ENCODE measurements around the gene ATP6V0A1.
"Not testable (repeated sequence)": the region's sequence is repeated elsewhere in the genome, so short reads cannot be mapped to it uniquely, and the experiment has no call there.

The ATP6V0A1 gene

GRCh38 chr17:42458497-42459255 is at the start of gene ATP6V0A1:
ATP6V0A1 (plus strand) TSS chr17:42458878; CDS start chr17:42460895, 2,017 bp downstream.
- peak; percentile 86 for DNase-seq (ENCODE audit: extremely low spot score, insufficient read length, low read depth)
- peak; percentile 84 for FAIRE-seq

GRCh38 chr17:42409523-42410318 is 49.0 kb upstream of the ATP6V0A1 start:
- no peak for DNase-seq (ENCODE audit: extremely low spot score, insufficient read length, low read depth)
- no peak for FAIRE-seq

GRCh38 chr17:42410319-42410685 is 48.4 kb upstream of the ATP6V0A1 start:
- DNase-seq (ENCODE audit: extremely low spot score, insufficient read length, low read depth) (no peak), FAIRE-seq (no peak)

DNA sequence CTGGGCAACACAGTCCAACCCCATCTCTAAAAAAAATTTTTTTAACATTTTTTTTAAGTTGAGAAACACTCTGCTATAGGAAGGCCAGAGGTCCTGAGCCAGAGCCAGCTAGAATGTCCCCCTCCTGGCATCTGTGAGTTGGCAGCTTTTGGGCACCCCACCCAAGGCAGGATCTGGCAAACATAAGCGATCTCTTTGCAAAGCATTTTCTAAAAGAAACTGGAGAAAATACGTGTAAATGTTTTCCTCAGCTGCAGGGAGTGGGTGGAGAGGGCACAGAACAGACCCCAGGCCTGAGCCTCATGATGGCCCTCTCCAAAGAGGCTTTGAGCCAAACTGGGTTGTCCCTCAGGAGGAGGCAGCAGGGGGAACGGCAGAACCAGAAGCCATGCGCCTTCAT is 47.3 kb upstream of the ATP6V0A1 start:
- no peak for FAIRE-seq
- no peak for DNase-seq (ENCODE audit: extremely low spot score, insufficient read length, low read depth)

DNA sequence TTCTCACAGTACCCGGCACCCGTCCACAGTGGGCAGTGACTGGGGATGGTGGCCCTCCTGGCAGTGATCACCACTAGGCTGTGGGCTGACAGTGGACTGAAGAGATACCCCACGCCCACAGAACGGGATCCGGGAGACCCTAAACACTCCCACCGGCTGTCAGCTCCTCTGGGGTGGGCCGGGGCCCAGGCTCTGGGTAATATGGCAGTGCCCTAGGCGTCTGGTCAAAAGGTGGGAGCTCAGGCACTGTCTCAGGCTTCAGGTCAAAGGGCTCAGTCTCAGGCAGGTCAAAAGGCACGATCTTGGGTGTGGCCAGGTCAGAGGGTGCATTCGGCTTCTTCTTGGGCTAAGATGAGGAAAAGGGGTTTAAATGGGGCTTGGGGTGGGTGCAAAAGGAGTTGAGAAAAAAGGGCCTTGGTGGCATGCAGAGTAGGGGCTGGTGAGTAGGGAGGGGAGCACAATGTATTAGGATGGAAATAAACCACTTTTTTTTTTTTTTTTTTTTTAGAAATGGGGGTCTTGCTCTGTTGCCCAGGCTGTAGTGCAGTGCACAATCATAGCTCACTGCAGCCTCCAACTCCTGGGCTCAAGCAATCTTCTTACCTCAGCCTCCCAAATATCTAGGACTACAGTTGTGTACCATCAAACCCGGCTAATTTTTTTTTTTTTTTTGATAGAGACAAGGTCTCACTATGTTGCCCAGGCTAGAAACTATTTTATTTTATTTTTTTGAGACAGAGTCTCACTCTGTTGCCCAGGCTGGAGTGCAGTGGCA is 46.6 kb upstream of the ATP6V0A1 start:
- no peak for DNase-seq (ENCODE audit: extremely low spot score, insufficient read length, low read depth)
- FAIRE-seq: no peak

- DNase-seq (ENCODE audit: extremely low spot score, insufficient read length, low read depth): no peak
- FAIRE-seq: no peak
These were observed 45.1 kb upstream of the ATP6V0A1 start for GRCh38 chr17:42413464-42414040.

DNA sequence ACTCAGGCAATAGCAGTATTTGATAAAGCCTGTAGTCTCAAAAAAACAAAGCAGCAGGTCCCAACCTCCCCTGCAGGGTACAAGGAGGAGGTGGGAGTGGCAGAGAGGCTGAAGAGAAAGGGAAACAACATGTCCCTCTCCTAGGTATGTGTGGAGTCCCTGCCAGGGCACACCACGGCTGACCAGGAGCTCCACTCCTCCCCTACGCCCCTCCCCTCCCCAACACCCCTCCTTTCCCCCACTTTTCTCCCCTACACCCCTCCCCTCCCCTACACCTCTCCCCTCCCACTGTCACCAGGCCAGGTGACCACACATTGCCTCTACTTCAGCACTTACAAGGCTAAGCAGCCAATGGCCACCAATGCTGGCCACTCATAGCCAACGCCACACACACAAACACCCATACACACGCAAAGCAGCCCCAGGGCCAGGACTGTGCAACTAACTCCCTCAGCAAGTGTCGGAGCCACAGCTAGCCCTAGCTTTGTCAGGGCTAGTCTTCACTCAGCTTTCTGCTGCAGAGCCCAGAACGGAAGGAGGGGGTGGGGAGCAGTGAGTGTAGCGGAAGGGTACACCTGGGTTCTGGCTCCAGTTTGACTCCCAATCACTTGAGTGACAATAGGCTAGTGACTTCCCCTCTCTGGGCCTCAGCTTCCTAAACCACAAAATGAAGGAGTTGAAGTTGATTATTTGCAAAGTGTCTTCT is 43.8 kb upstream of the ATP6V0A1 start:
- peak; percentile 12 for FAIRE-seq
- no peak for DNase-seq (ENCODE audit: extremely low spot score, insufficient read length, low read depth)

DNA sequence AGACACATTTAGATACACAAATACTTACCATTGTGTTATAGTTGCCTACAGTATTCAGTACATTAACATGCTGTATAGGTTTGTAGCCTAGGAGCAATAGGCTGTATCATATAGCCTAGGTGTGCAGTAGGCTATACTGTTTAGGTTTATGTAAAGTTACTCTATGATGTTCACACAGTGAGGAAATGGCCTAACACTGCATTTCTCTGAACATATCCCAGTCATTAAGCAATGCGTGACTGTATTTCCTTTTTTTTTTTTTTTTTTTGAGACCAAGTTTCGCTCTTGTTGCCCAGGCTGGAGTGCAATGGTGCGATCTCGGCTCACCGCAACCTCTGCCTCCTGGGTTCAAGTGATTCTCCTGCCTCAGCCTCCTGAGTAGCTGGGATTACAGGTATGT is 40.7 kb upstream of the ATP6V0A1 start:
- not testable (repeated sequence) for DNase-seq (ENCODE audit: extremely low spot score, insufficient read length, low read depth); FAIRE-seq

GRCh38 chr17:42421136-42421506 is 37.6 kb upstream of the ATP6V0A1 start:
- DNase-seq (ENCODE audit: extremely low spot score, insufficient read length, low read depth) (no peak), FAIRE-seq (no peak)

DNA sequence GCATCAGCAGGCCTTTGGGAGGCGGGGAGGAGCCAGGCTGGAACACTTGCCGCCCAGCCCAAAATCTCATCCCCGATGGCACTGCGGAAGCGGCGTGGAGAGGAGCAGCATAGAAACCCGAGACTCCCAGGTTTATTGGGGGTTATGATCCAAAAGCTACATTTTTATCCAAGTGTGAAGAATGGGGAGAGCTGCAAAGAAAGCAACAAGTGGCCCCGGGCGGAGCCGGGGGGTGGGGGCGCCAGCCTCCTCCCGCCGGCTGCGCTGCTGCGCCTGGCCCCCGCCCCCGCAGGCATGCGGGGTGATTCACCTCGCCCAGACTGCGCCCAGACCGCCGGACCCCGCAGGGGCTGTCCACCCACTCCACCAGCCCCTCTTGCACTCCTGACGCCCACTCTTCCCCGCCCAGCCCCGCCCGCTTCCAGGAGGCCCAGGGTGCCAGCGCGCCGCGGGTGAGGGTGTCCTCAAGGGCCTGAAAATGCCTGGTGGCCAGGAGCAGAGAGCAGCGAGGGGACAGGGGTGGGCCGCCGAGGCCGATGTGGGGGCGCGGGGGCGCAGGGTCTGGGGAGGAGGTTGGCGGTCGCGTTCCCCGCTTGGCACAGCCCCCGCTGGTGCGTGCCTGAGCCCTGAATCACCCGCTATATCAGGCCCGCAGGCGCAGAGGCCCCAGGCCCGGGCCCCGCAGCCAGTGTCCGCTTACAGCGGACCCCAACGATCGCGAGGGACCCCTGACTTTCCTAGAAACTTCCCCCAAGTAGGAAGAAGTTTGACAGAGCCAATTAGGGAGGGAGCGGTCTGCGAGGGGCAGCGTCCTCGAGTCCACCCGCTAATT is 37.0 kb upstream of the ATP6V0A1 start:
- DNase-seq (ENCODE audit: extremely low spot score, insufficient read length, low read depth): no peak
- no peak for FAIRE-seq

GRCh38 chr17:42422412-42422957 is 36.2 kb upstream of the ATP6V0A1 start:
- DNase-seq (ENCODE audit: extremely low spot score, insufficient read length, low read depth): no peak
- FAIRE-seq: no peak

DNA sequence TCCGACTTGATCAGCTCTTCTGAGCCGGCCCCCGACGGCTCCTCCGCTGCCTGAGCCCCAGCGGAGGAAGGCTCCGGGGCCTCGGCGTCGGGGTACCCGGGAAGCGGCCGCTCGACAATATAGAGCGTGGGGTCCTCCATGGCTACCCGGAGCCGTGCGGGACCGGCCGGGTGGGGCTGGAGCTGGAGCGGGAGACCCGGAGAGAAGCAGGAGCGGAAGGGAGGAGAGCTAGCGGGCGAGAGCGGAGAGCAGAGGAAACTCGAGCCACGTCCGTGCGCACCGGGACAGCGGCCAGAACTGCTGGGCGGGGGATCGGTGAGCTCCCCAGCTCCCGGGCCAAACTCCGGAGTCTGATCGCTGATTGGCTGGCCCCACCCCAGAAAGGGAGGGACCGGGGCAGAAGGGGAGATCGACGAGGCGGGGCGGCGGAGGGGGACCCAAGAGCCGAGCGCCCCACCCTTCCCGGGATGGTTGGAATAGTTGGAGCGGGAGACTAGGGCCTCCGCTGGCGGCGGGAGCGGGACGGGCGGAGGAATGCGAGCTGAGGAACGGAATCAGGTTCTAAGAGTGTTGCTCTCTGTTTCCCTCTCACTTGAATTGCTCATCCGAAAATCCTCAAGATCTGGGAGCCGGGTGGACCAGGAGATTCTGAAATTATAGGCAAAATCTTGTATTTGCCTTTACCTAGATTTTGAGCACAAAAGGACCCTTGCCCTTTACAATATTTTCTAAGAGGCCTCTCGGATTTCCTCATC is 35.5 kb upstream of the ATP6V0A1 start, which contains the start of gene CAVIN1:
Gene CAVIN1, minus strand, starts transcription at position 299 of the 755 bp plus-strand sequence. Its CDS starts 159 bp downstream, at position 140.
- no peak for DNase-seq (ENCODE audit: extremely low spot score, insufficient read length, low read depth)
- FAIRE-seq: no peak

DNA sequence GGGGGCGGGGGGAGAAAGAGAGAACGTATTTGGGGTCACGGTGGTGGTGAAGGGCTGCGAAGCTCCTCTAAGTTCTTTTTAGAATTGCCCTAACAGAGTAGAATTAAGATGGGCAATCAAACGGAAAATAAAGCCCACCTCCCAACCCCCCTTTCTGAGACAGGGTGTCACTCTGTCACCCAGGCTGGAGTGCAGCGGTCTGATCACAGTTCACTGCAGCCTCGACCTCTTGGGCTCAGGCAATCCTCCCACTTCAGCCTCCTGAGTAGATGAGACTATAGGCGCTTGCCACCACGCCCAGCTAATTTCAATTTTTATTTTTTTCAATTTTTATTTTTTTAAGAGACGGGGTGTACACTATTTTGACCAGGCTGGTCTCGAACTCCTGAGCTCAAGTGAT is 34.9 kb upstream of the ATP6V0A1 start:
- DNase-seq (ENCODE audit: extremely low spot score, insufficient read length, low read depth): no peak
- FAIRE-seq: no peak

GRCh38 chr17:42424991-42425610 is 33.6 kb upstream of the ATP6V0A1 start:
- FAIRE-seq: no peak
- DNase-seq (ENCODE audit: extremely low spot score, insufficient read length, low read depth): no peak

DNA sequence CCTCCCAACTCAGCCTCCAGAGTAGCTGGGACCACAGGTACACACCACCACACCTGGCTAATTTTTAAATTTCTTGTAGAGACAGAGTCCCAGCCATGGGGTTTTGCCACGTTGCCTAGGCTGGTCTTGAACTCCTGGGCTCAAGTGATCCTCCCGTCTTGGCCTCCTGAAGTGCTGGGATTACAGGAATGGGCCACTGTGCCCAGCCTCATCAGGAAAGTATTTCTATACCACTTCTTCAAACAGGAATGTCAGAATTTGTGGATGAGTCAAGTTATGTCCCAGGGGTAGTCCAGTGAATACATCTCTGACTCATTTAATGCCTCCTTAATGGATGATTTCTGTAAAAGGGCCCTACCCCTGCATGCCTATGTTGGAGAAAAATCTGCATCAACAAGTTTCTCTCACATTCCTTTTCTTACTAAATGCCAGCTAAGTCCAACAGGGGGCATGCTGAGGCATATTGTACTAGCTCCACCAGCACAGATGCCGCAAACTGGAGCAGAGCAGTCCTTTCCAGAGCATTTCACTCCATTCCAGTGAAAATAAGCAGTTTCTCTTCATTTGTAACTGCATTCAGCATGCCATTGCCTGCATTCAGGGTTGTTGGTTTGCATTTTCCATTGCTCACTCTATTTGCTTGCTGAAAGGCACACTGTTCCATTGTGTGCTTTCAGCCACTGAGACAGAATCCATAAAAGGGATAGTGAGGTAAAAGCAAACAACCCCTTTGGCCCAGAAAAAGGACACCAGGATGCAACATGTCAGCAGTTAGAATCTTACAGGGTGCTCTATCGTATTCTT is 30.3 kb upstream of the ATP6V0A1 start:
- no peak for DNase-seq (ENCODE audit: extremely low spot score, insufficient read length, low read depth)
- FAIRE-seq: peak; percentile 44

GRCh38 chr17:42429726-42430447 is 28.8 kb upstream of the ATP6V0A1 start:
- DNase-seq (ENCODE audit: extremely low spot score, insufficient read length, low read depth) (no peak), FAIRE-seq (no peak)

All from GM18507 (cell line).